Bone marrow (tissue), 2 donors: ENCODE results near the gene CCSER2.
A peak's percentile ranks its signal among the peaks of the same experiment; 100 is the strongest.
"Not testable (repeated sequence)": the region's sequence is repeated elsewhere in the genome, so short reads cannot be mapped to it uniquely, and the experiment has no call there.

Experiments used
- DNase-seq, 2 donors: peaks; one replicate each; lab custom pipeline; 2025; lab: John Stamatoyannopoulos, UW

Gene CCSER2

GRCh38 chr10:84521468-84521867 is 193.1 kb downstream of the CCSER2 start:
- no peak for DNase-seq

- no peak for DNase-seq
Observed at GRCh38 chr10:84522612-84523462, 194.4 kb downstream of the CCSER2 start.

DNA sequence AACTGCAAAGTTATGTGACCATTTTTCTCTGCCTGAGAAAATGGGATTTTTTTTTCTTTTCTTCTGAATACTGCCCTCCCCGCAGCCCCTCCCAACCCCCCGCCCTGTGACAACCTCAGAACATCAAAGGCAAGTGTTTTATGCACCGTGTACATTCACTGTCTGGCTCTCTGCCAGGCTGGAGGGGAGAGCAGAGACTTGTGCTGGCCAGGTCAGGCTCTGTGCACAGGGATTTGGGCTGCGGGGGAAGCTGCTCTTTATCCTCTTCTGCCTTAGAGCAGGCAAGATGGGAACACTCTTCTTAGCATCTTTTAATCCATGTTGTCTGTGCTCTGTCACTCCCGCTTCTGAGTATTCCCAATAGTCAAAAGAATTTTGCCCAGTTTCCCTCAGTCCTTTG is 195.1 kb downstream of the CCSER2 start:
- DNase-seq, result no peak

DNA sequence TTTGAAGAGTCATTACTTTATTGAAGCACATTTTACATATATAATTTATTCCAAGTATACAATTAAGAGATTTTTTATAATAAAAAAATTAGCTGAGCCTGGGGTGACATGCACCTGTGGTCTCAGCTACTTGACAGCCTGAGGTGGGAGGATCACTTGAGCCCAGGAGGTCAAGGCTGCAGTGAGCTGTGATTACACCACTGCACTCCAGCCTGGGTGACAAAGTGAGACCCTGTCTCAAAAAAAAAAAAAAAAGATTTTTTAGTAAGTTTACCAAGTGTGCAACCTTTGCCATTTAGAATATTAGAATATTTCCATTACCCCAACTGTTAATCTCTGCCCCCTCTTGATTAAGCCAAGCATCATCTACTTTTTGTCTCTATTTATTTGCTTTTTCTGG is 196.0 kb downstream of the CCSER2 start:
- no peak for DNase-seq

DNA sequence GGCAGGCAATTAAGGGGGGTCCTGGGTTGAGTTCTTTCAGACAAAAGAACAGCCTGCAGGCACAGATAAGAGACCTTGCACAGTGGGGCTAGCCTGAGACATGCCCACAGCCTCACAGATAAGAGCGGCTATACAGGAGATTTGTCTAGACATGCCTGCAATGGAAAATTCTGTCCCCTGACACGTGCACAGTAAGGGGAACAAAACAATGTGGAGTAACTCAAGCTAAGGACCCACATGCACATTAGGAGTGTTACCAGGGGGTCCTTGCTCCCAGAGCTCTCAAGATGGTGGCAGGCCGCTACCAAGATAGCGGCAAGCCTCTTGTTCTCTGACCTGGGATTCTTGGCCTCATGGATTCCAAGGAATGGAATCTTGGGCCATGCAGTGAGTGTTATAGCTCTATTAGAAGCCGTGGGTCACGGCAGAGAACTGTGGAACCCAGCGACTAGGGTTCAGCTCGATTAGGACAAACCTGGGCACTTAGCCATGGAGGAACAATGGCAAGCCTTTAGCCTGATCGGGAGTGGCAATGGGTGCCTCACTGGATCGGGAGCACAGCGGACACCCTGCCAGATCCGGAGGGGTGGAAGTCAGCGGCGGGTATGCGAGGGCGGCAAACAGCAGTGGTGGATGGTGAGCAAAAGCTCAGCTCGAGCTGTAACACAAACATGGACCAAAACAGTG is 196.9 kb downstream of the CCSER2 start:
- no peak for DNase-seq

- not testable (repeated sequence) for DNase-seq
Observed at GRCh38 chr10:84525807-84526182, 197.4 kb downstream of the CCSER2 start.

DNA sequence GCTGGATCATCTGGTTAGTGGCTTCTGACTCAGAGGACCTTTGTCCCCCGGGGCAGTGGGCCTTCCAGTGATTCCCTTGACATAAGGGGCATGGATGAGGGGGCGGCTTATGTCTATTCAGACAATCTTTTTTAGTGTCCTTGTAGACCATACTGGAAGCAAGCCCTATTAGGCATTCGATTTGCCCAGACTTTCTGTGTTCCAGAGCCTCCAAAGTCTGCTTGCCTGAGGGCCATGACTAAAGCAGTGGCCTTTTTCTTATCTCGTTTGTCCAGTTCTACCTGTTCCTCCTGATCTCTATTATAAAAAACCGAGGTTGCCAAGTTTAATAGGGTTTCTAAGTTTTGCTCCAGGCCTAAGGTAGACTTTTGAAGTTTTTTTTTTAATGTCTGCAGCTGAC is 199.0 kb downstream of the CCSER2 start:
- not testable (repeated sequence) for DNase-seq

DNA sequence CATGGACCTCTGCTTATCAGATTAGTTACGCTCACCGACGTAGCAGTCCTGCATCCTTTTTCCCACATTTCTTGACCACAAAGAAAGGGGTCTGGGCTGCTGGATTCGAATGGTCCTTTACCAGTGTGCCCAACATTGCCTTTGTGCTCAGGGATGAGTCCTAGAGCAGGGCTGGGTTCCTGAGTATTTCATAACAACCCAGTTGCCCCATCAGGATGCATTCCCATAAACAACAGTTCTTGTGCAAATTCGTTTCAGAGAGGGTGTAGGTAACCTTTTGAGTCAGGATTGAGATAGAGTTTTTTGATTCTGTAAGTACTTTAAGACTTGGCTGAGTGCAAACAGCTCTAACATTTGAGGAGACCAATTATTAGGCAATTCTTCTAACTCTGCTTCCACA is 200.1 kb downstream of the CCSER2 start:
- not testable (repeated sequence) for DNase-seq

GRCh38 chr10:84530724-84531325 is 202.4 kb downstream of the CCSER2 start:
- no peak for DNase-seq

- DNase-seq, result no peak
Observed at GRCh38 chr10:84531396-84531795, 203.0 kb downstream of the CCSER2 start.

DNA sequence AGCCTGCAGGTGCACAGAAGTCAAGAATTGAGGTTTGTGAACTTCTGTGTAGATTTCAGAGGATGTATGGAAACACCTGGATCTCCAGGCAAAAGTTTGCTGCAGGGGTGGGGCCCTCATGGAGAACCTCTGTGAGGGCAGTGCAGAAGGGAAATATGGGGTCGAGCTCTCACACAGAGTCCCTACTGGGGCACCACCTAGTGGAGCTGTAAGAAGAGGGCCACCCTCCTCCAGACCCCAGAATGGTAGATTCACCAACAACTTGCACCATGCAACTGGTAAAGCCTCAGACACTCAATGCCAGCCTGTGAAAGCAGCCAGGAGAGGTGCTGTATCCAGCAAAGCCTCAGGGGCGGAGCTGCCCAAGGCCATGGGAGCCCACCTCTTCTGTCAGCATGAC is 205.8 kb downstream of the CCSER2 start:
- DNase-seq, result no peak

GRCh38 chr10:84537447-84537931 is 209.1 kb downstream of the CCSER2 start:
- DNase-seq, result peak in 1 of 2 donors; percentile 67

- no peak for DNase-seq
Observed at GRCh38 chr10:84538036-84538435, 209.6 kb downstream of the CCSER2 start.

- no peak for DNase-seq
Observed at GRCh38 chr10:84539216-84539615, 210.8 kb downstream of the CCSER2 start.

DNA sequence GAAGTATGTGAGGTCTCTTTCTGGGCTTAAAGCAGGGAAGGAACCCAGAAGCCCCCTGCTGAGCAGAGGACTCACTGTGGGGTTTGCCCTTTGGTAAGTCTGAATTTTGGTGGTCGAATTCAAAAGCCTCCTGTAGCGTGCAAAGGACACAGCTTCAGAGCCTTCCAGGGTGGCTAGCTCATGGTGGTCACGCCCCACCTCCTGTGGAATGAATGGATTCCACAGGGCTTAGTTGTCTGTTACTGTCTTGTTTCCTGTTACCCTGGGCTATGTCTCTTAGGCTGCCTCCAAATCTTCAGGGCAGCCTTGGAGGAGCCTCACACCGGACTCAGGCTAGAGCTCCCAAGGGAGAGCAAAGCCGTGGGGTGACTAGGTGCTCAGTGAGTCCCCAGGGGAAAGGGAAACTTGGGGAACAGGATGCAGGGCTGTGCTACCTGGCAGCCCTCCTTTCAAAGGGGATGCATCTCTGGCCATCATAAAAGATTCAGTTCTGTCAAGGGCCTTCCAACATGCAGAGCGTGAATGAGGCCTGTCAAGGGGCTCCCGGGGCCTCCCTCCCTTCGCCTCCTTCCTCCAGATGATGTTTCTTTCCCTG is 211.7 kb downstream of the CCSER2 start:
- DNase-seq, result no peak

- DNase-seq, result peak in 1 of 2 donors; percentile 15
Observed at GRCh38 chr10:84540617-84541288, 212.4 kb downstream of the CCSER2 start.

- DNase-seq, result no peak
Observed at GRCh38 chr10:84541289-84541637, 212.9 kb downstream of the CCSER2 start.

DNA sequence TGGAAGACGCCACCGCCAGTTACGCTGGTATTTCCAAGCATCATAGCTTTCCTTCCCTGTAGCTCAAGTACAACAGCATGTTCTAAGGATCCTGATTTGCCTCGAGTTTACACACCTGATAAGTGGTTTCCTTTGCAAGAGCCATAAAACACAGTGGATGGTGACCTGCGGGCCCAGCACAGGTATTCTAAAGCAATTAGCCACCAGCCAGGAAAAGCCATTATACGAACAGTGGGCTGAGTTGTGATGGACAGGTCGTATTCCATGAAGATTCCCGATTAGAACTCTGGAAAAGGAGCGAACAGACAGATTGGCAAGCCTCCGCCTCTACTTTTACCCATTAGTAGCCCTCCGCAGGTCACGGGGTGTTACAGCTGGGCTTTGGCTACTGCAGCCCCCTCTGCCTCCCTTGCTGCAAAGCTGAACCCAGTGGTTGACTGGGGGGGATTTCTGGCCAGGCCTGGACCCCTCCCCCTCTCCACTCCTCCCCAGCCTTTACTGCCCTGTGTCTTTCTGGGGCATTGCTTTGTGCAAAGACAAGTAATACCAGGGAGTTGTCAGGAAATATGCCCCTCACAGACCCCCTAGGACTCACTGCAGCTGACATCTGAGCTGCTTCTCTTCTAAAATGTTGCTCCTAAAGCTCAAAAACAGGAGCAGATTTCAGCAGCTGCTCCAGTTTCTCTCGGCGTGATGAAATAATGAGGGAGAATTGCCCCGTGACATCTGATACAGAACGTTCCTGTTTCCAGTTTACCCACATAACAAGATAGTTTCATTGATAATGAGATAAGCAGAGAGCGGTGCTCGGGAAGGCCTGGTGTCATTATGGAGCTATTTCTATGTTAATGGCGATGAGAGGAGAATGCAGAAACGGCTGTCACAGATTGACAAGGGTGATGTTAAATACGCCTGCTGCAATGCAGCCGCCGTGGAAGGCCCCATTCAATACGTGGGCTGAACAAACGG is 214.4 kb downstream of the CCSER2 start:
- no peak for DNase-seq

DNA sequence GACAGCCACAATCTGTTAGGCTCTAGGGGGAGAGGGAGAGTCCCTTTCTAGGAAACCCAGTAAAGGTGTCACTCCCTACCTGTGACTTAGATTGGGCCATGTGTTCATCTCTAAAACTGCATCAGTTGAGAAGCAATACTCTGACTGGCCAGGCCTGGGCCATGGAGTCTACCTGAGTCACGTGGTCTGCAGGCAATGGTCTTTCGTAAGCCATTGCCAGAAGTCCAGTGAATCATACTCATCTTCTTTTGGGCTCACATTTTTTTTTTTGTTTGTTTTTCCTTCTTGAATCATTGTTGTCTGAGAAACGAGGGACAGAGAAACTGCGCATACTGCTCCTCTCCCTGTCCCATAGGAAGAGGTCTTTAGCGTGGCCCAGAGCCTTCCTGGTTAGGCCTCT is 215.6 kb downstream of the CCSER2 start:
- DNase-seq, result no peak

- no peak for DNase-seq
Observed at GRCh38 chr10:84545651-84546050, 217.3 kb downstream of the CCSER2 start.

DNA sequence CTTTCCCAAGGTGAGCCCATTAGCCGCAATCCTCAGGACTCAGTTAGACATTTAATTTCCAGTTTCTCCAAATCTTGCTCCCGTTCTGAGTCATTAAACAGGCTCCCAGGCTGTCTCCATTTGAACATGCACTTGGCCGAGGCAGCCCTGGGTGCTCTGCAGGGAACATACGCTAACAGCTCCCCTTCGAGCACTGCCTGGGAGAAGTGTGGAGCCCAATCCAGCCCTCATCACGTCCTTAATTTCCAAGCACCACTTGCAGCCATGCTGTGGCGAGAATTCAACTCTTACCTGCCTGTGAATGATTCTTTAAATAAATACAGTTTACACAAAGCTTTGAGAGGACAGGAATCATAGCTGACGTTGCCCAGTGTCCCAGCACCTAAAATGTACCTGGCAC is 218.2 kb downstream of the CCSER2 start:
- DNase-seq, result no peak
